ENCODE measurements around the gene DHRS4L2. TPM values are rescaled to one million over a fixed set of nuclear protein-coding genes. Genes with fewer than 3 reads are reported as not detected.
A peak's percentile ranks its signal among the peaks of the same experiment; 100 is the strongest.
"Not testable (repeated sequence)": the region's sequence is repeated elsewhere in the genome, so short reads cannot be mapped to it uniquely, and the experiment has no call there.

Gene DHRS4L2
- total RNA-seq, 2 donors from 2014 or later: 13.5 to 22.1 TPM

GRCh38 chr14:24001078-24001477 is 12.3 kb downstream of the DHRS4L2 start:
- not testable (repeated sequence) for H3K36me3 Mint-ChIP-seq; H3K9me3 Mint-ChIP-seq; H3K27ac Mint-ChIP-seq; DNase-seq (ENCODE audit: low spot score in 2 of 2); ATAC-seq

GRCh38 chr14:24001679-24002078 is 12.9 kb downstream of the DHRS4L2 start:
- ATAC-seq; DNase-seq (ENCODE audit: low spot score in 2 of 2): not testable (repeated sequence)

GRCh38 chr14:24006471-24006816 is 17.7 kb downstream of the DHRS4L2 start:
- peak; percentile 13 to 52 for ATAC-seq
- H3K27ac Mint-ChIP-seq; H3K9me3 Mint-ChIP-seq; DNase-seq (ENCODE audit: low spot score in 2 of 2); H3K36me3 Mint-ChIP-seq: not testable (repeated sequence)

More at GRCh38 chr14:24001679-24002078, 12.9 kb downstream of the DHRS4L2 start:
- not testable (repeated sequence) for H3K27ac Mint-ChIP-seq, H3K36me3 Mint-ChIP-seq, H3K9me3 Mint-ChIP-seq

GRCh38 chr14:24006817-24007652 is 18.3 kb downstream of the DHRS4L2 start:
- ATAC-seq (peak; percentile 79 to 95), DNase-seq (ENCODE audit: low spot score in 2 of 2) (peak in 1 of 2 donors; percentile 78)
- not testable (repeated sequence) for H3K36me3 Mint-ChIP-seq, H3K9me3 Mint-ChIP-seq
- peak overlapping the region in 1 of 2 donors; percentile 55 for H3K27ac Mint-ChIP-seq

GRCh38 chr14:24011051-24011450 is 22.3 kb downstream of the DHRS4L2 start:
- ATAC-seq (no peak), DNase-seq (ENCODE audit: low spot score in 2 of 2) (no peak)
- Mint-ChIP-seq H3K9me3 (no peaks in the 10 kb centered on the region), H3K36me3 (no peaks in the 10 kb centered on the region), H3K27ac (peak overlapping the region; percentile 40 to 85)

GRCh38 chr14:24012726-24013273 is 24.1 kb downstream of the DHRS4L2 start:
- not testable (repeated sequence) for ATAC-seq; DNase-seq (ENCODE audit: low spot score in 2 of 2); H3K27ac Mint-ChIP-seq; H3K9me3 Mint-ChIP-seq; H3K36me3 Mint-ChIP-seq

- ATAC-seq (peak; percentile 81 to 95), DNase-seq (ENCODE audit: low spot score in 2 of 2) (peak in 1 of 2 donors; percentile 22)
- H3K36me3 Mint-ChIP-seq: peaks cover 0 to 5% of the 10 kb centered on the region in 2 donors
- no peak overlapping the region for H3K27ac Mint-ChIP-seq
- H3K9me3 Mint-ChIP-seq: peaks cover 0 to 6% of the 10 kb centered on the region in 2 donors
Observed at GRCh38 chr14:24013654-24014514, 25.2 kb downstream of the DHRS4L2 start.

- peaks cover 0 to 11% of the 10 kb centered on the region in 2 donors for H3K9me3 Mint-ChIP-seq
- not testable (repeated sequence) for H3K27ac Mint-ChIP-seq; DNase-seq (ENCODE audit: low spot score in 2 of 2); H3K36me3 Mint-ChIP-seq; ATAC-seq
Observed at GRCh38 chr14:24015745-24016144, 27.0 kb downstream of the DHRS4L2 start.

GRCh38 chr14:24018978-24019377 is 30.2 kb downstream of the DHRS4L2 start:
- not testable (repeated sequence) for H3K27ac Mint-ChIP-seq; DNase-seq (ENCODE audit: low spot score in 2 of 2); H3K36me3 Mint-ChIP-seq; ATAC-seq
- peaks cover 0 to 12% of the 10 kb centered on the region in 2 donors for H3K9me3 Mint-ChIP-seq

- H3K36me3 Mint-ChIP-seq; DNase-seq (ENCODE audit: low spot score in 2 of 2); H3K27ac Mint-ChIP-seq: not testable (repeated sequence)
- ATAC-seq: peak in 1 of 2 donors; percentile 44
- peaks cover 0 to 12% of the 10 kb centered on the region in 2 donors for H3K9me3 Mint-ChIP-seq
Observed at GRCh38 chr14:24019944-24020343, 31.2 kb downstream of the DHRS4L2 start.

- not testable (repeated sequence) for DNase-seq (ENCODE audit: low spot score in 2 of 2); ATAC-seq; H3K36me3 Mint-ChIP-seq
- Mint-ChIP-seq H3K27ac (peak overlapping the region in 1 of 2 donors; percentile 47), H3K9me3 (peaks cover 0 to 12% of the 10 kb centered on the region in 2 donors)
Observed at GRCh38 chr14:24020520-24020919, 31.8 kb downstream of the DHRS4L2 start.

- not testable (repeated sequence) for ATAC-seq; DNase-seq (ENCODE audit: low spot score in 2 of 2); H3K27ac Mint-ChIP-seq; H3K9me3 Mint-ChIP-seq; H3K36me3 Mint-ChIP-seq
Observed at GRCh38 chr14:24024939-24025418, 36.2 kb downstream of the DHRS4L2 start.

GRCh38 chr14:24029687-24030086 is 41.0 kb downstream of the DHRS4L2 start:
- H3K27ac Mint-ChIP-seq: not testable (repeated sequence)
- H3K36me3 Mint-ChIP-seq: peaks cover 10% of the 10 kb centered on the region in 2 donors

GRCh38 chr14:24031331-24031730 is 42.6 kb downstream of the DHRS4L2 start:
- peaks cover 10% of the 10 kb centered on the region in 2 donors for H3K36me3 Mint-ChIP-seq
- peaks cover 10 to 19% of the 10 kb centered on the region in 2 donors for H3K9me3 Mint-ChIP-seq
- not testable (repeated sequence) for H3K27ac Mint-ChIP-seq; DNase-seq (ENCODE audit: low spot score in 2 of 2); ATAC-seq

More at GRCh38 chr14:24029687-24030086, 41.0 kb downstream of the DHRS4L2 start:
- ATAC-seq; DNase-seq (ENCODE audit: low spot score in 2 of 2): not testable (repeated sequence)
- H3K9me3 Mint-ChIP-seq: peaks cover 10 to 19% of the 10 kb centered on the region in 2 donors

- Mint-ChIP-seq H3K9me3 (peaks cover 6 to 19% of the 10 kb centered on the region in 2 donors), H3K36me3 (peaks cover 5 to 10% of the 10 kb centered on the region in 2 donors), H3K27ac (no peak overlapping the region)
- DNase-seq (ENCODE audit: low spot score in 2 of 2) (no peak), ATAC-seq (no peak)
Observed at GRCh38 chr14:24032727-24033418, 44.1 kb downstream of the DHRS4L2 start.

GRCh38 chr14:24035769-24036168 is 47.0 kb downstream of the DHRS4L2 start:
- not testable (repeated sequence) for H3K36me3 Mint-ChIP-seq; DNase-seq (ENCODE audit: low spot score in 2 of 2)
- Mint-ChIP-seq H3K27ac (peak overlapping the region; percentile 74 to 89), H3K9me3 (peaks cover 6 to 15% of the 10 kb centered on the region in 2 donors)
- peak; percentile 26 to 27 for ATAC-seq

Data from activated naive CD4-positive, alpha-beta T cell treated with anti-CD3 and anti-CD28 coated beads, Interleukin-2, amount 50 U/mL, for 72 hours (primary cell).